ENCODE data around the gene CKLF. TPM values are rescaled to one million over a fixed set of nuclear protein-coding genes. Genes with fewer than 3 reads are reported as not detected.

Gene CKLF
- total RNA-seq, 3 donors from 2014 or later, result 26.9 to 42.0 (median 29.1) TPM

- no peak for DNase-seq
- no peaks in the 10 kb centered on the region for H3K9me3 ChIP-seq
- H3K4me3 ChIP-seq, result no peak overlapping the region
- no peak for ATAC-seq
- intact Hi-C loops (cut with DNase I, micrococcal nuclease), result no loop called here
- TF ChIP-seq CTCF (IDR thresholded peaks at IDR 0.05), result no peak
- H3K36me3 ChIP-seq (ENCODE audit: low read depth), result no peaks in the 10 kb centered on the region
- H3K4me1 ChIP-seq (ENCODE audit: low read depth), result peaks cover 33% of the 10 kb centered on the region
Observed at GRCh38 chr16:66554495-66554894, 2.1 kb downstream of the CKLF start.

GRCh38 chr16:66560107-66560506 is 7.7 kb downstream of the CKLF start:
- no peaks in the 10 kb centered on the region for H3K36me3 ChIP-seq (ENCODE audit: low read depth)
- DNase-seq (no peak), ATAC-seq (no peak)
- no peaks in the 10 kb centered on the region for H3K9me3 ChIP-seq
- H3K4me1 ChIP-seq (ENCODE audit: low read depth), result peaks cover 13% of the 10 kb centered on the region
- H3K4me3 ChIP-seq, result no peak overlapping the region
- no peak for TF ChIP-seq CTCF (IDR thresholded peaks at IDR 0.05)
- intact Hi-C loops (cut with DNase I, micrococcal nuclease), result no loop called here

GRCh38 chr16:66561381-66562080 is 9.2 kb downstream of the CKLF start:
- intact Hi-C loops (cut with DNase I, micrococcal nuclease), result no loop called here
- Histone ChIP-seq H3K4me3 (no peak overlapping the region), H3K9me3 (no peaks in the 10 kb centered on the region), H3K36me3 (ENCODE audit: low read depth) (no peaks in the 10 kb centered on the region), H3K4me1 (ENCODE audit: low read depth) (peaks cover 11% of the 10 kb centered on the region)
- ATAC-seq (no peak), DNase-seq (no peak)
- no peak for TF ChIP-seq CTCF (IDR thresholded peaks at IDR 0.05)

GRCh38 chr16:66562409-66562808 is 10.0 kb downstream of the CKLF start:
- TF ChIP-seq CTCF (IDR thresholded peaks at IDR 0.05), result no peak
- Histone ChIP-seq H3K36me3 (ENCODE audit: low read depth) (no peaks in the 10 kb centered on the region), H3K4me1 (ENCODE audit: low read depth) (peaks cover 7% of the 10 kb centered on the region), H3K9me3 (no peaks in the 10 kb centered on the region), H3K4me3 (no peak overlapping the region)
- intact Hi-C loops (cut with DNase I, micrococcal nuclease), result no loop called here
- ATAC-seq, result no peak
- no peak for DNase-seq

GRCh38 chr16:66562986-66563385 is 10.6 kb downstream of the CKLF start:
- intact Hi-C loops (cut with DNase I, micrococcal nuclease), result no loop called here
- Histone ChIP-seq H3K9me3 (no peaks in the 10 kb centered on the region), H3K4me1 (ENCODE audit: low read depth) (peaks cover 7% of the 10 kb centered on the region), H3K36me3 (ENCODE audit: low read depth) (no peaks in the 10 kb centered on the region), H3K4me3 (no peak overlapping the region)
- ATAC-seq (no peak), DNase-seq (no peak)
- TF ChIP-seq CTCF (IDR thresholded peaks at IDR 0.05), result no peak

All from mucosa of descending colon (tissue), 3 donors.